Stimulated activated CD4-positive, alpha-beta T cell treated with anti-CD3 and anti-CD28 coated beads, TNF-alpha, amount 100 ng/mL, for 1 hour (primary cell): ENCODE results near the gene DIPK1B.
"Not testable (repeated sequence)": the region's sequence is repeated elsewhere in the genome, so short reads cannot be mapped to it uniquely, and the experiment has no call there.

Experiments used
- DNase-seq, 3 donors: peaks; one replicate each; pipeline ENCODE4 v3.0.0-alpha.2; 2020; ENCODE audit warnings: low read depth in 3 of 3, low spot score in 1 of 3

DIPK1B gene

GRCh38 chr9:136698635-136699246 lies 13.6 kb upstream of the DIPK1B start:
- no peak for DNase-seq

- DNase-seq: no peak
Observed at GRCh38 chr9:136700304-136700703, 12.1 kb upstream of the DIPK1B start.

GRCh38 chr9:136700959-136701667 lies 11.3 kb upstream of the DIPK1B start:
- peak in 1 of 3 donors; percentile 37 for DNase-seq

GRCh38 chr9:136701668-136702053 lies 10.7 kb upstream of the DIPK1B start:
- no peak for DNase-seq

- DNase-seq: no peak
Observed at GRCh38 chr9:136703276-136703860, 9.0 kb upstream of the DIPK1B start.

GRCh38 chr9:136704741-136705140 lies 7.6 kb upstream of the DIPK1B start:
- DNase-seq: not testable (repeated sequence)

GRCh38 chr9:136705564-136705963 lies 6.8 kb upstream of the DIPK1B start:
- no peak for DNase-seq

GRCh38 chr9:136707011-136707410 lies 5.4 kb upstream of the DIPK1B start:
- DNase-seq: no peak

GRCh38 chr9:136707849-136708517 lies 4.4 kb upstream of the DIPK1B start:
- no peak for DNase-seq

GRCh38 chr9:136709454-136710109 lies 2.8 kb upstream of the DIPK1B start:
- no peak for DNase-seq

GRCh38 chr9:136710543-136710942 lies 1.8 kb upstream of the DIPK1B start:
- DNase-seq: no peak

GRCh38 chr9:136711219-136711648 lies 1.1 kb upstream of the DIPK1B start:
- not testable (repeated sequence) for DNase-seq

GRCh38 chr9:136712690-136713544 lies 545 bp downstream of the DIPK1B start:
- no peak for DNase-seq

- DNase-seq: no peak
Observed at GRCh38 chr9:136713550-136713949, 1.2 kb downstream of the DIPK1B start.

GRCh38 chr9:136714096-136714892 lies 1.9 kb downstream of the DIPK1B start:
- DNase-seq: no peak

- no peak for DNase-seq
Observed at GRCh38 chr9:136714893-136715274, 2.5 kb downstream of the DIPK1B start.

GRCh38 chr9:136717399-136717798 lies 5.0 kb downstream of the DIPK1B start:
- no peak for DNase-seq

- DNase-seq: no peak
Observed at GRCh38 chr9:136718345-136719194, 6.2 kb downstream of the DIPK1B start.
